ENCODE measurements around the gene HSF2. TPM values are rescaled to one million over a fixed set of nuclear protein-coding genes. Genes with fewer than 3 reads are reported as not detected.

HSF2 gene
- polyA plus RNA-seq (2013, experiment 1 of 2) = 14.7 TPM
- 20.8 TPM for polyA plus RNA-seq (2013, experiment 2 of 2)

GRCh38 chr6:122399348-122400120, at the start of gene HSF2:
TSS of gene HSF2 (plus strand) at chr6:122399652. CDS start at chr6:122399738, 86 bp downstream.
- H3K9ac ChIP-seq (ENCODE audit: low read depth, low read length) = peak within 1 kb of the TSS; percentile 84
- H3K4me3 ChIP-seq (ENCODE audit: low read length) = peak within 1 kb of the TSS; percentile 98
- WGBS = under 1% methylated on average over 82 of the region's 82 CpGs
- H3K27me3 ChIP-seq (ENCODE audit: insufficient read depth, low read length) = peaks cover 56% of the 10 kb centered on the region
- peaks cover 11% of the 10 kb centered on the region; the same call in 1 of the 2 replicates for H3K4me1 ChIP-seq (ENCODE audit: insufficient read depth, low read length)
- no peaks in the 10 kb centered on the region for H3K9me3 ChIP-seq (ENCODE audit: insufficient read depth, low read depth, low read length)
- H3K36me3 ChIP-seq (ENCODE audit: insufficient read depth, low read length) = no peaks in the 10 kb centered on the region
- H3K27ac ChIP-seq (ENCODE audit: low read depth, low read length) = peak within 1 kb of the TSS; percentile 50; the same call in 1 of the 2 replicates

- Histone ChIP-seq H3K4me3 (ENCODE audit: low read length) (no peak overlapping the region), H3K9ac (ENCODE audit: low read depth, low read length) (no peak overlapping the region), H3K36me3 (ENCODE audit: insufficient read depth, low read length) (no peaks in the 10 kb centered on the region), H3K9me3 (ENCODE audit: insufficient read depth, low read depth, low read length) (no peaks in the 10 kb centered on the region), H3K27ac (ENCODE audit: low read depth, low read length) (no peak overlapping the region), H3K4me1 (ENCODE audit: insufficient read depth, low read length) (no peaks in the 10 kb centered on the region), H3K27me3 (ENCODE audit: insufficient read depth, low read length) (no peaks in the 10 kb centered on the region)
Measured at GRCh38 chr6:122352981-122353664, 46.3 kb upstream of the HSF2 start.

GRCh38 chr6:122360809-122361208, 38.6 kb upstream of the HSF2 start:
- 84% methylated on average over 11 of the region's 11 CpGs for WGBS
- Histone ChIP-seq H3K27me3 (ENCODE audit: insufficient read depth, low read length) (no peaks in the 10 kb centered on the region), H3K36me3 (ENCODE audit: insufficient read depth, low read length) (no peaks in the 10 kb centered on the region), H3K4me1 (ENCODE audit: insufficient read depth, low read length) (no peaks in the 10 kb centered on the region), H3K9ac (ENCODE audit: low read depth, low read length) (no peak overlapping the region), H3K4me3 (ENCODE audit: low read length) (no peak overlapping the region), H3K9me3 (ENCODE audit: insufficient read depth, low read depth, low read length) (no peaks in the 10 kb centered on the region), H3K27ac (ENCODE audit: low read depth, low read length) (no peak overlapping the region)

GRCh38 chr6:122361314-122361979, 38.0 kb upstream of the HSF2 start:
- 87% methylated on average over 15 of the region's 15 CpGs for WGBS
- Histone ChIP-seq H3K4me3 (ENCODE audit: low read length) (no peak overlapping the region), H3K27ac (ENCODE audit: low read depth, low read length) (no peak overlapping the region), H3K36me3 (ENCODE audit: insufficient read depth, low read length) (no peaks in the 10 kb centered on the region), H3K9ac (ENCODE audit: low read depth, low read length) (no peak overlapping the region), H3K9me3 (ENCODE audit: insufficient read depth, low read depth, low read length) (no peaks in the 10 kb centered on the region), H3K27me3 (ENCODE audit: insufficient read depth, low read length) (no peaks in the 10 kb centered on the region), H3K4me1 (ENCODE audit: insufficient read depth, low read length) (no peaks in the 10 kb centered on the region)

GRCh38 chr6:122363769-122364483, 35.5 kb upstream of the HSF2 start:
- H3K9ac ChIP-seq (ENCODE audit: low read depth, low read length) = no peak overlapping the region
- no peaks in the 10 kb centered on the region for H3K36me3 ChIP-seq (ENCODE audit: insufficient read depth, low read length)
- H3K27me3 ChIP-seq (ENCODE audit: insufficient read depth, low read length) = no peaks in the 10 kb centered on the region
- H3K9me3 ChIP-seq (ENCODE audit: insufficient read depth, low read depth, low read length) = no peaks in the 10 kb centered on the region
- no peaks in the 10 kb centered on the region for H3K4me1 ChIP-seq (ENCODE audit: insufficient read depth, low read length)
- WGBS = 86% methylated on average over 6 of the region's 6 CpGs
- H3K4me3 ChIP-seq (ENCODE audit: low read length) = no peak overlapping the region
- no peak overlapping the region for H3K27ac ChIP-seq (ENCODE audit: low read depth, low read length)

- WGBS = 93% methylated on average over 8 of the region's 8 CpGs
- H3K27me3 ChIP-seq (ENCODE audit: insufficient read depth, low read length) = no peaks in the 10 kb centered on the region
- H3K36me3 ChIP-seq (ENCODE audit: insufficient read depth, low read length) = no peaks in the 10 kb centered on the region
- no peaks in the 10 kb centered on the region for H3K9me3 ChIP-seq (ENCODE audit: insufficient read depth, low read depth, low read length)
- H3K27ac ChIP-seq (ENCODE audit: low read depth, low read length) = no peak overlapping the region
- H3K4me1 ChIP-seq (ENCODE audit: insufficient read depth, low read length) = no peaks in the 10 kb centered on the region
- H3K9ac ChIP-seq (ENCODE audit: low read depth, low read length) = no peak overlapping the region
- no peak overlapping the region for H3K4me3 ChIP-seq (ENCODE audit: low read length)
Measured at GRCh38 chr6:122365775-122366403, 33.6 kb upstream of the HSF2 start.

GRCh38 chr6:122367171-122367570, 32.3 kb upstream of the HSF2 start:
- H3K9ac ChIP-seq (ENCODE audit: low read depth, low read length) = no peak overlapping the region
- H3K36me3 ChIP-seq (ENCODE audit: insufficient read depth, low read length) = no peaks in the 10 kb centered on the region
- H3K9me3 ChIP-seq (ENCODE audit: insufficient read depth, low read depth, low read length) = no peaks in the 10 kb centered on the region
- no peak overlapping the region for H3K27ac ChIP-seq (ENCODE audit: low read depth, low read length)
- WGBS = 80% methylated on average over 1 of the region's 1 CpG
- no peaks in the 10 kb centered on the region for H3K27me3 ChIP-seq (ENCODE audit: insufficient read depth, low read length)
- no peaks in the 10 kb centered on the region for H3K4me1 ChIP-seq (ENCODE audit: insufficient read depth, low read length)
- no peak overlapping the region for H3K4me3 ChIP-seq (ENCODE audit: low read length)

- Histone ChIP-seq H3K36me3 (ENCODE audit: insufficient read depth, low read length) (no peaks in the 10 kb centered on the region), H3K9ac (ENCODE audit: low read depth, low read length) (no peak overlapping the region), H3K27ac (ENCODE audit: low read depth, low read length) (no peak overlapping the region), H3K4me3 (ENCODE audit: low read length) (no peak overlapping the region), H3K4me1 (ENCODE audit: insufficient read depth, low read length) (no peaks in the 10 kb centered on the region), H3K9me3 (ENCODE audit: insufficient read depth, low read depth, low read length) (no peaks in the 10 kb centered on the region), H3K27me3 (ENCODE audit: insufficient read depth, low read length) (no peaks in the 10 kb centered on the region)
- WGBS = 97% methylated on average over 1 of the region's 1 CpG
Measured at GRCh38 chr6:122369536-122369935, 29.9 kb upstream of the HSF2 start.

- Histone ChIP-seq H3K4me3 (ENCODE audit: low read length) (no peak overlapping the region), H3K27ac (ENCODE audit: low read depth, low read length) (no peak overlapping the region)
- WGBS = no CpG with 5 or more reads among the region's 2 CpGs
Measured at GRCh38 chr6:122372647-122373046, 26.8 kb upstream of the HSF2 start.

GRCh38 chr6:122374307-122374706, 25.1 kb upstream of the HSF2 start:
- Histone ChIP-seq H3K36me3 (ENCODE audit: insufficient read depth, low read length) (no peaks in the 10 kb centered on the region), H3K9me3 (ENCODE audit: insufficient read depth, low read depth, low read length) (no peaks in the 10 kb centered on the region), H3K4me3 (ENCODE audit: low read length) (no peak overlapping the region), H3K9ac (ENCODE audit: low read depth, low read length) (no peak overlapping the region), H3K27me3 (ENCODE audit: insufficient read depth, low read length) (peaks cover 8% of the 10 kb centered on the region), H3K27ac (ENCODE audit: low read depth, low read length) (no peak overlapping the region), H3K4me1 (ENCODE audit: insufficient read depth, low read length) (no peaks in the 10 kb centered on the region)
- WGBS = 100% methylated on average over 2 of the region's 2 CpGs

More at GRCh38 chr6:122372647-122373046, 26.8 kb upstream of the HSF2 start:
- H3K36me3 ChIP-seq (ENCODE audit: insufficient read depth, low read length) = no peaks in the 10 kb centered on the region
- H3K27me3 ChIP-seq (ENCODE audit: insufficient read depth, low read length) = peaks cover 8% of the 10 kb centered on the region
- no peaks in the 10 kb centered on the region for H3K4me1 ChIP-seq (ENCODE audit: insufficient read depth, low read length)
- H3K9me3 ChIP-seq (ENCODE audit: insufficient read depth, low read depth, low read length) = no peaks in the 10 kb centered on the region
- no peak overlapping the region for H3K9ac ChIP-seq (ENCODE audit: low read depth, low read length)

Measured in HUES64 (cell line).